Psoas muscle (tissue), 8 donors: Measurements from ENCODE around the gene ZSWIM8. TPM values are rescaled to one million over a fixed set of nuclear protein-coding genes. Genes with fewer than 3 reads are reported as not detected.
"Not testable (repeated sequence)": the region's sequence is repeated elsewhere in the genome, so short reads cannot be mapped to it uniquely, and the experiment has no call there.

Experiments
- ATAC-seq, 4 donors: fragments of 200-7000 bp; cut with Tn5 transposase; one replicate each; pipeline ENCODE4 v1.9.1; 2020; ENCODE audit warnings: moderate library complexity in 3 of 4, mild to moderate bottlenecking in 2 of 4
- DNase-seq, 2 donors: peaks; one replicate each; pipeline ENCODE4 v3.0.0-alpha.2; 2020
- H3K27ac ChIP-seq: fragments of 200-600 bp; one replicate; pipeline ENCODE4 v1.8.0; 2022
- H3K27me3 ChIP-seq, 3 donors: fragments of 200-600 bp in 1 of 3; one replicate each; pipeline versions ENCODE4 v1.6.1 to v1.8.0; 2013 to 2022; ENCODE audit warnings: low read length in 2 of 3, mild to moderate bottlenecking in 2 of 3, moderate library complexity in 1 of 3; ENCODE audit not compliant: insufficient read depth in 3 of 3
- H3K36me3 ChIP-seq, 2 donors: fragments of 200-600 bp in 1 of 2; one replicate each; pipeline versions ENCODE4 v1.6.1 to v1.8.0; 2013 to 2022; ENCODE audit warnings: low read depth in 1 of 2, mild to moderate bottlenecking in 1 of 2, moderate library complexity in 1 of 2; ENCODE audit not compliant: insufficient read depth in 1 of 2
- H3K4me1 ChIP-seq: fragments of 200-600 bp; one replicate; pipeline ENCODE4 v1.8.0; 2022
- H3K4me3 ChIP-seq: fragments of 200-600 bp; one replicate; pipeline ENCODE4 v1.8.0; 2022; ENCODE audit warnings: mild to moderate bottlenecking
- H3K9me3 ChIP-seq: fragments of 200-600 bp; one replicate; pipeline ENCODE4 v1.8.0; 2022
- WGBS, 3 donors: extraction: QIAGEN DNeasy Blood & Tissue Kit; methylation state at CpG; one replicate each; pipeline versions ENCODE4 v1.1.6 to v1.1.7; 2013; 5-methylcytosine and 5-hydroxymethylcytosine counted together
- intact Hi-C, 2 donors: fragments of 100-400 bp; cut with DNase I; formaldehyde crosslinking; loops; one replicate each; pipeline versions ENCODE4 v1.11.0 to v1.14.2; 2022
- long read RNA-seq, 2 donors: library from polyadenylated mRNA; unstranded; transcript quantifications; one replicate each; pipeline ENCODE4 v2.0.0, GENCODE V29; 2021
- polyA plus RNA-seq, 3 donors: library from polyadenylated mRNA; stranded (reverse); fragments of 200-250 nt; gene quantifications; one replicate each; pipeline ENCODE4 v1.2.3, GENCODE V29; 2013
- total RNA-seq, 4 donors: library from RNA; stranded (reverse); fragmentation: NEBNext Ultra II Directional in 2 of 4; extraction: Animal tissue kit (Norgen Biotek cat#: 25700) in 2 of 4; gene quantifications; one replicate each; pipeline versions ENCODE4 v1.2.1 to v1.2.4, GENCODE V29; 2021 to 2023
- TF ChIP-seq, protein P1 (sequence below): fragments of 200-600 bp; IDR thresholded peaks from one replicate; pipeline ENCODE4 v1.8.0; 2022; ENCODE audit warnings: antibody characterized with exemption
- donor health status: healthy with polysubstance abuse.
- donor health status: DM: no; HTN: no; CAD: no; lungs with moderate emphysema.
- donor health status: Bipolar disorder and iron deficiency.
- donor health status: healthy.
- donor health status: DM: yes; HTN: yes; CAD: no.
- donor health status: DM: no; HTN: no; CAD: no.
- donor health status: DM: no; HTN: no; CAD: no.
- donor health status: DM: yes; HTN: yes; CAD: no.

Gene ZSWIM8, protein sequence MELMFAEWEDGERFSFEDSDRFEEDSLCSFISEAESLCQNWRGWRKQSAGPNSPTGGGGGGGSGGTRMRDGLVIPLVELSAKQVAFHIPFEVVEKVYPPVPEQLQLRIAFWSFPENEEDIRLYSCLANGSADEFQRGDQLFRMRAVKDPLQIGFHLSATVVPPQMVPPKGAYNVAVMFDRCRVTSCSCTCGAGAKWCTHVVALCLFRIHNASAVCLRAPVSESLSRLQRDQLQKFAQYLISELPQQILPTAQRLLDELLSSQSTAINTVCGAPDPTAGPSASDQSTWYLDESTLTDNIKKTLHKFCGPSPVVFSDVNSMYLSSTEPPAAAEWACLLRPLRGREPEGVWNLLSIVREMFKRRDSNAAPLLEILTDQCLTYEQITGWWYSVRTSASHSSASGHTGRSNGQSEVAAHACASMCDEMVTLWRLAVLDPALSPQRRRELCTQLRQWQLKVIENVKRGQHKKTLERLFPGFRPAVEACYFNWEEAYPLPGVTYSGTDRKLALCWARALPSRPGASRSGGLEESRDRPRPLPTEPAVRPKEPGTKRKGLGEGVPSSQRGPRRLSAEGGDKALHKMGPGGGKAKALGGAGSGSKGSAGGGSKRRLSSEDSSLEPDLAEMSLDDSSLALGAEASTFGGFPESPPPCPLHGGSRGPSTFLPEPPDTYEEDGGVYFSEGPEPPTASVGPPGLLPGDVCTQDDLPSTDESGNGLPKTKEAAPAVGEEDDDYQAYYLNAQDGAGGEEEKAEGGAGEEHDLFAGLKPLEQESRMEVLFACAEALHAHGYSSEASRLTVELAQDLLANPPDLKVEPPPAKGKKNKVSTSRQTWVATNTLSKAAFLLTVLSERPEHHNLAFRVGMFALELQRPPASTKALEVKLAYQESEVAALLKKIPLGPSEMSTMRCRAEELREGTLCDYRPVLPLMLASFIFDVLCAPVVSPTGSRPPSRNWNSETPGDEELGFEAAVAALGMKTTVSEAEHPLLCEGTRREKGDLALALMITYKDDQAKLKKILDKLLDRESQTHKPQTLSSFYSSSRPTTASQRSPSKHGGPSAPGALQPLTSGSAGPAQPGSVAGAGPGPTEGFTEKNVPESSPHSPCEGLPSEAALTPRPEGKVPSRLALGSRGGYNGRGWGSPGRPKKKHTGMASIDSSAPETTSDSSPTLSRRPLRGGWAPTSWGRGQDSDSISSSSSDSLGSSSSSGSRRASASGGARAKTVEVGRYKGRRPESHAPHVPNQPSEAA (N-terminal part only)
- total RNA-seq = 10 to 100 TPM; 57.0 to 65.1 (median 58.7) TPM
- 10 to 100 TPM; 40.5 to 68.3 (median 54.4) TPM for polyA plus RNA-seq
- long read RNA-seq, donor 1, partial matches to known transcripts = 6 of 8 reads
- long read RNA-seq, donor 1, other reads (novel, unspliced or antisense) = 2 of 8 reads
- long read RNA-seq, donor 2, partial matches to known transcripts = 22 of 30 reads
- long read RNA-seq, donor 2, other reads (novel, unspliced or antisense) = 7 of 30 reads

DNA sequence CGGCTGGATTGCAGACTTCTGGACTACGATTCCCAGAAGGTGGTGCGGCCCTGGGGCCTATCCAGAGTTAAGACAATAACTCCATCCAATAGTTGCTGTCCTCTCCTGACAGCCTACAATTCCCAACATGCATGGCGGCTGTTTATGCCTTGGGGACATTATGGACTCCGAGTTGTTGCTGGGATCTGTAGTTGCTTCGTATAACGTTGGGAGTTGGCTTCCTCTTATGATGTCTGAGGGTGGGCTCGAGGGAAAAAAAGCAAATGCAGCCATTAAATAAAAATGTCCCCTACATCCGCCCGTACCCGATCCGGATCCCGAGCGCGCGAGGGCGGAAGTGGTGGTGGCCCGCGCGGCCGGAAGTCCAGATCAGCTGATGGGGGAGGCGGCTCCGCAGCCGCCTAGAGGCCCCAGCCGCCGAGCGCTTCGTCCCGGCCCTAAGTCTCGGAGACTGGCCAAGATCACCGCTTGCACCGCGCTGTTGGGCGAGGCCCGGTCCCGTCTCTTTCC lies at the start of gene ZSWIM8:
ZSWIM8 (plus strand) TSS at position 396 of the 510 bp plus-strand sequence. CDS start 273 bp downstream, outside the sequence.
- WGBS, 3 donors = 0 to 1% (median 0%) methylated on average over 36 of the region's 36 CpGs
- peak; percentile 88 to 91 (median 88) for ATAC-seq
- TF ChIP-seq, protein P1, sequence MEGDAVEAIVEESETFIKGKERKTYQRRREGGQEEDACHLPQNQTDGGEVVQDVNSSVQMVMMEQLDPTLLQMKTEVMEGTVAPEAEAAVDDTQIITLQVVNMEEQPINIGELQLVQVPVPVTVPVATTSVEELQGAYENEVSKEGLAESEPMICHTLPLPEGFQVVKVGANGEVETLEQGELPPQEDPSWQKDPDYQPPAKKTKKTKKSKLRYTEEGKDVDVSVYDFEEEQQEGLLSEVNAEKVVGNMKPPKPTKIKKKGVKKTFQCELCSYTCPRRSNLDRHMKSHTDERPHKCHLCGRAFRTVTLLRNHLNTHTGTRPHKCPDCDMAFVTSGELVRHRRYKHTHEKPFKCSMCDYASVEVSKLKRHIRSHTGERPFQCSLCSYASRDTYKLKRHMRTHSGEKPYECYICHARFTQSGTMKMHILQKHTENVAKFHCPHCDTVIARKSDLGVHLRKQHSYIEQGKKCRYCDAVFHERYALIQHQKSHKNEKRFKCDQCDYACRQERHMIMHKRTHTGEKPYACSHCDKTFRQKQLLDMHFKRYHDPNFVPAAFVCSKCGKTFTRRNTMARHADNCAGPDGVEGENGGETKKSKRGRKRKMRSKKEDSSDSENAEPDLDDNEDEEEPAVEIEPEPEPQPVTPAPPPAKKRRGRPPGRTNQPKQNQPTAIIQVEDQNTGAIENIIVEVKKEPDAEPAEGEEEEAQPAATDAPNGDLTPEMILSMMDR = no peak

DNA sequence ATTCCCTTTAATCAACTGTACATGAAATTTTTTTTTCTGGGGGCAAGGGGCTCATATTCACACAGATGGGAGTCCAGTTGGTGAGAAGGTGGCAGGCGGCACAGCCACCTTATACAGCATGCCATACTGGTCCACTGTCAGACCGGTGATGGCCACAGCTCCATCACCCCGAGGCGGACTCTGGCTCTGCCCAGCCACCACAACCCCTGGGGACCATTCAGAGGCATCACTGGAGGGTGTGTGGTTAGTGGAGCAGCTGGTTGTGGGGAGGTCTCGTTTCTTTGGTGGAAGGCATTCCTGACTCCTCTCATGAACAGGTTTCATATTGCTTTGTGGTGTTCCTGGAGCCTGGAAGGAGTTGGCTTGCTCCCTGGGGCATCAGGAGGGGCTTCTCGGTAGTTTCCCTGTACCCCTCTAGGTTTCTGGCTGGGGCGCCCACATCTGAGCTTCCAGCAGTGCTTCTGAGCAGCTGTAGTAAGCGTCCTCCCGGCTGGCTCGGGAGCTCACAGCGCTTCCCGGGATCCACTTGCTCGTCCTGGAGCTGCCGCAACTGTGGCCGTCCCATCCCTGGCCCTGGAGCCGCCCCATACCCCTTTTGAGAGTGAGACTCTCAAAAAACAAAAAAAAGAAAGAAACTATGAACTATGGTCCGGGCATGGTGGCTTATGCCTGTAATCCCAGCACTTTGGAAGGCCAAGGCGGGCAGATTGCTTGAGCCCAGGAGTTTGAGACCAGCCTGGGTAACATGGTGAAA lies 44.7 kb upstream of the ZSWIM8 start:
- H3K9me3 ChIP-seq, H3K4me3 ChIP-seq: not testable (repeated sequence)

More for the DNA sequence above, at the start of gene ZSWIM8:
- intact Hi-C loops = no loop called here
- Histone ChIP-seq H3K4me3 (peak within 1 kb of the TSS; percentile 72), H3K4me1 (peaks cover 60% of the 10 kb centered on the region), H3K9me3 (no peaks in the 10 kb centered on the region), H3K27ac (peak within 1 kb of the TSS; percentile 96), H3K27me3 (no peaks in the 10 kb centered on the region), H3K36me3 (peaks cover 9 to 27% of the 10 kb centered on the region in 2 donors)
- peak; percentile 89 to 94 for DNase-seq

DNA sequence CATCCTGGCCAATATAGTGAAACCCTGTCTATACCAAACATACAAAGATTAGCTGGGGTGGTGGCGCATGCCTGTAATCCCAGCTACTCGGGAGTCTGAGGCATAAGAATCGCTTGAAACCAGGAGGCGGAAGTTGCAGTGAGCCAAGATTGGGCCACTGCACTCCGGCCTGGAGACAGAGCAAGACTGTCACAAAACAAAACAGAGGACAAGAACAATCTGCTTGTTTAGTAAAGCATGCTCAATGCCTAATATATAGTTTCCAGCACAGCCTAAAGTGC lies 43.0 kb upstream of the ZSWIM8 start:
- Histone ChIP-seq H3K36me3 (peaks cover 0 to 16% of the 10 kb centered on the region in 2 donors), H3K27me3 (no peaks in the 10 kb centered on the region), H3K9me3 (no peaks in the 10 kb centered on the region), H3K4me3 (peak overlapping the region; percentile 88), H3K4me1 (peaks cover 32% of the 10 kb centered on the region), H3K27ac (peak overlapping the region; percentile 92)
- WGBS, 3 donors = 89 to 95% (median 94%) methylated on average over 5 of the region's 5 CpGs
- TF ChIP-seq, protein P1 = no peak
- ATAC-seq (no peak), DNase-seq (no peak)
- intact Hi-C loops = no loop called here

More for the DNA sequence above, 44.7 kb upstream of the ZSWIM8 start:
- intact Hi-C loops, H3K27ac ChIP-seq, ATAC-seq, DNase-seq, H3K36me3 ChIP-seq, H3K27me3 ChIP-seq: not testable (repeated sequence)
- 88 to 95% (median 89%) methylated on average over 17 to 18 of the region's 18 CpGs for WGBS, 3 donors
- H3K4me1 ChIP-seq = peaks cover 24% of the 10 kb centered on the region

DNA sequence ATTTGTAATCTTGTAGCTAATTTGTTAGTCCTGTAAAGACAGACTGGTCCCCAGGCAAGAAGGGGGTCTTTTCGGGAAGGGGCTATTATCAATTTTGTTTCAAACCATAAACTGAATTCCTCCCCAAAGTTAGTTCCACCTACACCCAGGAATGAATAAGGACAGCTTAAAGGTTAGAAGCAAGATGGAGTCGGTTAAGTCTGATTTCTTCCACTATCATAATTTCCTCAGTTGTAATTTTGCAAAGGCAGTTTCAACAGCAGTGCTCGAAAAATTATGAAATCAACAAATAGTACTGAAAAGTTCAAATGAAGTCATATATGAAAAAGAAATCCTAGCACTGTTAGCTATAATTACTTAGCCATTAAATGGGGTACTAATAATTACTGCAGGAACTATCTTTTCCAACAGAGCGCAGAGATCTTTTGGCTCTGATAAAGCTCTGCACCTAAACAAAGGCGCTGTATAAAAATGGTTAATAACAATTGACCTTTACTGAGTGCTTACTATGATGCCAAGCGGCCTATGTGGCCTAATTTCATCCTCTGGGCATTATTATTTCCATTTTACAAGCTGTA lies 42.0 kb upstream of the ZSWIM8 start:
- TF ChIP-seq, protein P1 = no peak
- WGBS, 3 donors = 32 to 41% (median 32%) methylated on average over 6 of the region's 6 CpGs
- intact Hi-C loops = no loop called here
- no peaks in the 10 kb centered on the region for H3K27me3 ChIP-seq
- H3K9me3 ChIP-seq = no peaks in the 10 kb centered on the region
- ATAC-seq (no peak), DNase-seq (no peak)
- peak overlapping the region; percentile 92 for H3K27ac ChIP-seq
- peaks cover 32% of the 10 kb centered on the region for H3K4me1 ChIP-seq
- peak overlapping the region; percentile 88 for H3K4me3 ChIP-seq
- peaks cover 0 to 26% of the 10 kb centered on the region in 2 donors for H3K36me3 ChIP-seq
